NCI-H2227 (cell line): ENCODE measurements around the gene EPB41.

Experiments
- DNase-seq: peaks from one replicate; lab custom pipeline; 2025; ENCODE audit not compliant: unreplicated experiment; lab: John Stamatoyannopoulos, UW

Gene EPB41

DNA sequence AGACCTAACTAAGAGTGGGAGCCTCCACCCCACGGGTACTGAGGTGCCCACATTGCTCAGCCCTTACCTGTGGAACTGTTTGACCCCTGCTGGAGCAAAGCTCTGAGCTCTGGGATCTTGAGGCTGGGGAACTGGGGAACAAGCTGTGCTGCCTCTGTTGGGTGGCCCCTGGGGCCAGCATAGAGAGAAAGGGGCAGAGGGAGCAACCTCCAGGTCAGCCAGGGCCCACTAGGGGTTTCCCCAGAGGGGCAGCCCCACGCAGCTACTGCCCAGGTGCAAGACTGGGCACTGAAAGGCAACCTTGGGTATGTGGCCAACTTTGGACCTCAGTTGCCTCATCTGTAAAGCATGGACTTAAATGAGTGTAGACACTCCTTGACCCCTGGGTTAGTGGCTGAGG lies 23.5 kb upstream of the EPB41 start:
- DNase-seq, result no peak

DNA sequence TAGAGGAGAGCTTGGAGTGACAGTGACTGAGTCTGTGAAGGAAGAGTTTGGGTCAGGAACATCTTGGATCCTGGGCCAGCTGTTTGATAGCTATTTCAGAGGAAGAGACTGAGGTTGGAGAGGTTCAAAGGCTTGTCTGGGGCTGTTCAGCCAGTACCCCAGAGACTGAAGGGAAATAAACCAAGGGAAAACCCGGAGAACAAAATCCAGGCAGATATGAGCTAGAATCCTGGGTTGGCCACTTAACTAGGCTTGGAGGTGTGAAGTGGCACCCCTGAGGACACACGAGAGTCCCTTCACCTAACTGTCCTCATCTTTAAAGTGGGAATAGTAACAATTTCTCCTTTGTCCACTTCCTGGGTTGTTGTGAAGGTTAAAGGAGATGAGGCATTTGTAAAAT lies 23.1 kb upstream of the EPB41 start:
- no peak for DNase-seq

DNA sequence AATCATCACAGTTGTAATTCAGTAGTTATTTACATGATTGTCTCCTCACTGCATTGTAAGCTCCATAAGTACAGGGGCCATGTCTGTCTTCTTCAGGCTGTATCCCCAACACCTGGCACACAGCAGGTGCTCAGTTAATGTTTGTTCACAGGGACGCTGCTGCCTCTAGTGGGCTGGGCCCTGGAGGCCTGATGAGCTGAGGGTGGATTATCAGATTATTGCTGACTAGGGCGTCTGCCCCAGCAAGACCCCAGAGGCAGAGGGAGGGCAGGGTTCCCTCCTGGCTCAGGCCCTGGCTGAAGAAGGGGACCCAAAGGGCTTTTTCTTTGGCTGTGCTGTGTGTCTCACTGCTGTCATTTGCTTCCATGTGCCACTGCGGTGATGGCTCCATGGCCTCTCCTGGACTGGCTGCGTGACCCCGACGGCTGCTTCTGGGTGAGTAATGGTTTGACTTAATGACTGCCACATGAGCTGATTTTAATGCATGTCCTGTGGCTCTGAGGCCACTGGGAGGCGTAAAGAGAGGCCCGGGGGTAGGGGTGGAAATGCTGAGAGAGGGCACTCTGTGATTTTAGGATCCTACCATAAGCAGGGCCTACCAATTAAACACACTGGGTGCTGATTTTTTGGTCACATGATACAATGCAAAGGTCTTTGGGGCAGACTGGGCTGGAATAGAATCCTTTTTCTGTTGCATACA lies 20.8 kb upstream of the EPB41 start:
- peak; percentile 43 for DNase-seq

DNA sequence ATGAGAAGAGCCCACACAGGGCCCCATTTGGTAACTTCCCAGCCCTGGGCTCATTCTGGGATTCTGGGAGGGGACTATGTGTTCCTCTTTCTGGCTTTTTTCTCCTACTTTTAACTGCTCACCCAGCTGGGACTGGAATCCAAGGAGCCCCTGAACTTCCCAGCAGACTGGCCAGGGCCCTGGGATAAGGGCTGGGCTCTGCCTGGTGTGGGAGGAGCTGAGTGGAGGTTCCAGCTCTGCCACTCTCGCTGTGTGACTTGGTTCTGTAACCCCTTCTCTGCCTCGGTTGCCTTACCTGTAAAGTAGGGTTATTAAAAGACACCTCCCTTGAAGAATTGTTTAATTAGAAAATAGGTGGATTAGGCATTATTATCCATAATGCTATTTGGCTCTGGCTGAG lies 19.6 kb upstream of the EPB41 start:
- no peak for DNase-seq

DNA sequence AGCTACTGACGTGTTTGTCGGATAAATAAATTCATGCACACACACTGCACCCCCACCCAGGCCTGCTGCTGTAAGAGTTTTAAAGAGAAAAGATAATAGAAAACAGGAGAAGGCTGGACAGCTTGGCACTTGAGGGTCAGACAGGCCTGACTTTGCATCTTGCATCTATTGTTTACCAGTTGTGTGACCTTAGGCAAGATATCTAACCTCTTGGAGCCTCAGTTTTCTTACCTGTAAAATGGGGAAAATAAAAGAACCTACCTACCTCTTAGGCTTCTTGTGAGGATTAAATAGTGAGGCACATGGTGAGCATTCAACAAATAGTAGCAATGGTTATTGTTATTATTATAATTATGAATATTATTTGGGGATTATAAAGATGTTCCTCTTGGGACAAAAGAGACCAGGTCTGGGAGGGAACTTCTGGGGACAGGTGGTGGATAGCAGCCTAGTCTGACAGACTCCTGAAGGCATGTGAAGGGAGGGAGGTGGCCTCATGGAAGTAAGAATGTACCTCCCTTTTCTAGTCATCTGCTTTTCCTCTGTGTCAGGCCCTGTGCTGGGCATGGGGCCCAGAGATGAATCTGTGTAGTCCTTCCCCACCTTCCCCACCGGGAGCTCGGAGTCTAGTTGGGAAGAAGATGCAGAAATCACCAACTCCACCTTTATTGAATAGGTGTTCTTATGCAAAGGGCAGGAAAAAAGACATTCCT lies 18.3 kb upstream of the EPB41 start:
- DNase-seq, result no peak

DNA sequence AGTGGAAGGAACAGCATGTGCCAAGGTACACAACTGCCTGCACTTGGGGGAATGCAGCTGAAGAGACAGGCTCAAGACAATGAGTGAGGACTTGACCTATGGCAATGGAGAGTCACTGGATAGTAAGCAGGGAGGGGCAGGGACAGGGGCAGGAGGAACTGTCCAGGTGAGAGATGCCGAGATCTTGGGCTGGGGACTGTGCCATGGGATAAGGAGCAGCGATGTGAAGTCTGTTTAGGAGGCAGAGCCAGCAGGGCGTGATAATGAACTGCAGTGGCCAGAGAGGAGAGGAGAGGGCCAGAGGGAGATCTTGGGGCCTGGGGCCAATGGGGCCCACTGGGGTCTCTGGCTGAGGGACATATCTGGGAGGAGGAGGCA lies 17.8 kb upstream of the EPB41 start:
- no peak for DNase-seq

DNA sequence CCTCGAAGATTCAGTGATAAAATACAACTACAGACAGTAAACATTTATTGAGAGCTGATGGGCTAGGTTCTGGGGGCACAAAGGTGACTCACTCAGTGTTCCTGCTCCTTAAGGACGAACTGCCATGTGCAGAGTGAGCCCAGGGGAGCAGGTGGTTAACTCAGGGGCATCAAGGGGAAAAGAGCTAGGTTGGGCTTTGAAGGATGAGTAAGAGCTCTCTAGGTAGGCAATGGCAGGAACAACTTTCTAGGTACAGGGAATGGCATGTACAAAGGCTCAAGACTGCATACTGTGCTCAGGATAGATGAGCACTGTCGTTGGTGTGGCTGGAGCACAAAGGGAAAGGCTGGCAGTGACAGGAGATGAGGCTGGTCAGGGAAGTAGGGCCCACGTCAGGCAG lies 16.6 kb upstream of the EPB41 start:
- DNase-seq, result no peak

DNA sequence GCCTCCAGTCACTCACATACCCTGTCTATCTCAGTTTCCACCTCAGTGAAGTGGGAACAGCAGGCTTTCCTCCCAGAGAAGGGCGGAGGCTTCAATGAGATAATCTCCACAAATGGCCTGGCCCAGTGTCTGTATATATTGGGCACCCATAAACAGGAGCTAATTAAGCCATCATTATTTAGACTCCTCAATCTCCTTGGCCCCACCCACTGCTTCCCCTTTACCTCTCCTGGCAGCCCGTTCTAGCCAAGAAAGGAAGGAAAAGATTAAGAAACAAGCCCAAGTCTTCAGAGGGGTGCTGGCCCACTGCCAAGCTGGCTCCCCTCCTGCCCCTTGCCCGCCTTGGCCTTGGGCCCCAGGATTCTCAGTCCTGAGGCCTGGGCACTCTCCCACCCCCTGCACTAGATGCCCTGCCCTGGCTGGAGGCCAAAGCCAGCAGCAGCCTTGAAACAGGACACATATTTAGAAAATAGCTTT lies 15.9 kb upstream of the EPB41 start:
- DNase-seq, result no peak

DNA sequence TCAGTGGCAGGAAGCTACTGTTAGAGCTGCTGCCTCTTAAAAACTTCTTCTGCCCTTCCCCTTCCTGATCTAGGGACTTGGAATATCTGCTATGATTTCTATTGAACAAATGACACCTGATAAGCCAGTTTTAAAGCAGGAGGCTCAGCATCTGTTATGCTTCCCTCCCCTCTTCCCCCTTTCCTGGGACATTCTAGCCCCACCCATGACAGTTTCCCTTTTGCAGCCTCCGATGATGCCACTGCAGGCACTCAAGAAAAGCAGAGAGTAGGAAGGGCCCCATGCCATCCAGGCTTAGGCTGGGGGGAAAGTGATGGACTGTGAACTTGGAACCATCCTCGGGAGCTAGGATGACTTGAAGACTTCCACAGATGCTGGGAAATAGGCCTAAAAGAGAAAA lies 15.1 kb upstream of the EPB41 start:
- DNase-seq, result no peak

DNA sequence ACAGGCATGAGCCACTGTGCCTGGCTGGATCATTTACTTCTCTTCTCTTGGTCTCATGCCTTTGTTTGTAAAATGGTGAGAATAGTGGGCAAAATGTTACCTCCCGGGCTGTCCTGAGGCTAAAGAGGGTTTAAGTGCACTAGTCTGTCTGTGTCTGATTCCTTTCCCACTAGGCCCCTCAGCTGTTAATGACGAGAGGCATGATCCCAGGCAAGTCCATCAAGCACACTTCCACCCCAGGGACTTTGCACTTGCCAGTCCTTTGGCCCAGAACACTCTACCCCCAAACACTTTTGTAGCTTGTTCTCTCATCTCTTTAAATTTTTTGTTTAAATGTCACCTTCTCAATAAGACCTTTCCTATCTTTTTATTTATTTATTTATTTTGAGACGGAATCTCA lies 13.8 kb upstream of the EPB41 start:
- DNase-seq, result no peak

DNA sequence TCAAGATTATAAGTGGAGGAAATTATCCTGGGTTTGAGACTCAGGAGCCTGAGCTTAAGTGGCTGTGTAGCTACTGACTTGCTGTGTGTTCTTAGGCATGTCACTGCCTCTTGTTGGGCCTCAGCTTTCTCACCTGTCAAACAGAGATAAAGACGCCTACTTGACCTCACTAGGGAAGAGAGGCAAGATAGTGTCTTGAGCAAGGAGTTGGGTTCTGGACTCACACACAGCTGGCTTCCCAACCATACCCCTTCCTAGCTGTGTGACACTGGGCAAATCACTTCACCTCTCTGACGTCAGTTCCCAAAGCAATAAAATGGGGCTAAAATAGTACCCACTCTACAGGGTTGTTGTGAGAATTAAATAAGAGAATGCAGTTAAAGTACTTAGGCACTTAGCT lies 11.6 kb upstream of the EPB41 start:
- DNase-seq, result no peak

DNA sequence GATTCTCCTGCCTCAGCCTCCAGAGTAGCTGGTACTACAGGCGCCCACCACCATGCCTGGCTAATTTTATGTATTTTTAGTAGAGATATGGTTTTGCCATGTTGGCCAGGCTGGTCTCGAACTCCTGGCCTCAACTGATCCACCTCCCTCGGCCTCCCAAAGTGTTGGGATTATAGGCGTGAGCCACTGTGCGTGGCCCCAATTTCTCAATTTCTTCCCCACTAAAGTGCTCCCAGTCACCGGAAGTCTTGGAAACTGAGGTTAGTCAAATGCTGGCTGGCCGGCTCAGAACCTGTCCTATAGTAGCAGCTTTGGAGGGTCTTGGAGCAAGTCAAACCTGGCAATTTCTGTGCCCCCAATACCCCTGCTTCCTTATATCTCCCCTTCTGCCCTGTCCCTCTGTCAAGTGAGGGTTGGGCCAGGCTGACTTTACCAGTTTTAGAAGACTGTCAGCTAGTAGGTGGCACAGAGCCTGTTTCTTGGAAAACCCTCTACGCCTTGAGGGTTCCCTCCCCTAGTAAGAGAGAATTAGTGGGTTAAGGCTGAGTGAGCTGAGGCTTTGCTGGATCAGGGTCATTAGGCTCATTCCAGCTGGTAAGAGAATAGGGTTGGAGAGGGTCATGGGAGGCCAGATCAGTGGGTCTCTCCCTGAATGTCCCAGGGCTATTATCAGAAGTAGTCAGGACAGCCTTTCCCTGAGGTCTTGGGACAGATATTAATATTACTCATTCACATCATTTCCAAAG lies 8.3 kb upstream of the EPB41 start:
- no peak for DNase-seq

DNA sequence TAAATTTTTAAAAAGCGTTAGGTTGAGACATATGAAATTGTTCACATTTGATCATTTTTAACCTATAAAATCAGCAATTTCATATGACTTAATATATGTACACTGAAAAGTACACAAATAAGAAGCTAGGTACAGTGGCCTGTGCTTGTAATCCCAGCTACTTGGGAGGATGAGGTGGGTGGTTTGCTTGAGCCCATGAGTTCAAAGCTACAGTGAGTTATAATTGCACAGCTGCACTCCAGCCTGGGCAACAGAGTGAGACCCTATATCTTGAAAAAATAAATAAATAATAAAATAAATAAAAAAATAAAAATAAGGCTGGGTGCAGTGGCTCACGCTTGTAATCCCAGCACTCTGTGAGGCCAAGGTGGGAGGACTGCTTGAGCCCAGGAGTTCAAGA lies 5.2 kb upstream of the EPB41 start:
- no peak for DNase-seq

DNA sequence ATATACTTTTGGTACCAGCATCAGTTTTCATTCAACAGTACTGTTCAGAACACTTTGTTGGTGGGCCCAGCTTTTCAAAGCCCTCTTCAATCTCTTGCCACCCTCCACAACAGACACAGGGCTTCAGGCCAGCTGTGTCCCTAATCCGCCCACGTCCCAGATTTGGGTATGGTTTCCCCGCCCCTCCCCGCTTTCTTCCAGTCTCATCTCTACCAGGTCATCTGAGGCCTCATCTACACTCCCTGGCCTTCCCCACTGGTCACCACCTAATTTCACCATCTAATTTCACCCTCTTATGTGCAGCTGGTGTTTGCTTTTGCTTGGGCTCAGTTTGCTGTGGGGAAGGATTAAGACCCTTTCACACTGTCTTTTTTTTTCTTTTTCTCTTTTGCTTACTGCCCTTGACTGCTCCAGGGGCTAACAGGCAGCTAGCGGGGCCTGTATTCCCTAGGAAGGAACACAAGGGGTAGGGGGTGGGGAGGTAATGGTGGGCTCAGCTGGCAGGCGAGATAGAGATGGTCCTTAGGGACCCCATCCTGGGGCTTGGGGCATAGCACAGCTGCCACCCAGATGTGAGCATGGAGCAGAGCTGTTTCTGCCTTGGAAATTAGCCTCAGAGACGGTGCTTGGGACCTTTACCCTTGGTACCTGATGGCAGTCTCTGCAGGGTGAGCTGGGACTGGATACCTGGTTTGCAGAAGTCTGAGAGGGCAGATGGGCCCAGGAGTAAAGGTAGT lies 3.8 kb upstream of the EPB41 start:
- DNase-seq, result peak; percentile 91

DNA sequence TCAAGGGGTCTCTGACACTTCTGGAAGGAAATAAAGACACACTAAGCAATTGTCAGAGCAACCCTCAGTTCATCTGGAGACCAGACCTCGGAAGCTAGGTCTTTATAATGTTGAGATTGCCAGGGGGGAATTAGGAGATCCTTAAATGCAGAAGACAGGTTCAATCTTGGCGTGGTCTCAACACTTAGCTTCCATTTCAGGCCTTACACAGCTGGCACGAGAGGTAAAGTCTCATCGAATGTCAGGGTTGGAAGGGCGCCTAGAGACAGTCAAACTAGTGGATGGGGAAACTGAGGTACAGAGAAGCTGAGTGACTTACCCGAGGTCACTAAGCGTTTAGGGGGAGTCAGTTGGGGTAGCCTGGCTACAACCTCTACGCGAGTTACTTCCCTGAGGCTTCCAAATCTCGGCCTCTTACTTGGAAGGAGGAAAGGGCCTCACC lies 562 bp upstream of the EPB41 start:
- DNase-seq, result no peak

DNA sequence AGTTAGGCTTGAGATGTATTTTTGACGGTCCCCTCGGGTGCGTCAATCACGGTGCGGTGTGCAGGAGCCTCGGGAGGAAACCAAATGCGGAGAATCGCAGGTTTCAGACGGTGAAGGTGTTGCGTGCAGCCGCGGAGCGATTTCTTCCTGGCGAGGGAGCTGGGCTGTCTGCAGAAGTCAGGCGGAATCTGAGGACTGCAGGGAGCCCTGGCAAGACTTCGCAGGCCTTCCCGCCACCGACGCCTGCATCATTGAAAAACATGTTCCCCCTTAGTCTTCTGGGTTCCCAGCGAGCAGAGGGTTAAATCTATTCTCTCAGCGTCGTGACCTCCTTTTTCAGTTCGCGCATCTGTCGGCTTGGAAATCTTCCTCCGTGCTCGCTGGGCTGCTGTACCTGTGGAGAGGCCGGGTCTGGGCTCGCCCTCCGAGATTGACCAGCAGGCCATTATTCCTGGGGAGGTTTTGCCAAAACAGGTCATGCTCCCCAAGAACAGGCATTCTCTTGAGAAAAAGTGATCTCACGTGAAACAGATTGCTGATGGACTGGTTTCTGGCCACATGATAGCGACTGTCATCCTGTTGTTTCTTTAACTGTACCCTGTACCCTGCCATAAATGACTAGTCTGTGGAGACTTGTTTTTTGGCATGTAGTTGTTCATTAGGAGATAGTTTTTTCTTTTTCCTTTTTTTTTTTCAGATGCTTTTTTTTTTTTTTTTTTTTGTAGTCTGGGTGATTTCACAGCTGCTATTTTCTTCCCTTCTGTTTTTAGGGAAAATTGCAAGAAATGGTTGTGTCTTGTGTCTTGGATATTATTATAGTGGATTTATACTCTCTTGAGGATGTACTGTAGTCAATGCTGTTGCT lies 894 bp downstream of the EPB41 start:
- DNase-seq, result peak; percentile 75

DNA sequence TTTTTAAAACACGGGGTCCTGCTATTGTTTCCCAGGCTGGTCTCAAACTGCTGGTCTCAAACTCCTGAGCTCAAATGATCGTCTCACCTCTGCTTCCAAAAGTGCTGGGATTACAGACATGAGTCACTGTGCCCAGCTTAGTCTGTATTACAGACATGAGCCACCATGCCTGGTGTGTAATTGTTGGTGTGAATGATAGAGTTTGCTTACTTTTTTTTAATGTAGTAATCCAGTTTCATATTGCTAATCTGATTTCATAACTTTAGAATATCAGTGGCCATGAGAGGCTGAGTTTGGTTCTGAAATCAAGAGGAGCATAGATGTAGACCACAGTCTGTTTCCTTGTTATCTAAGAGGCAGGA lies 3.4 kb downstream of the EPB41 start:
- no peak for DNase-seq

DNA sequence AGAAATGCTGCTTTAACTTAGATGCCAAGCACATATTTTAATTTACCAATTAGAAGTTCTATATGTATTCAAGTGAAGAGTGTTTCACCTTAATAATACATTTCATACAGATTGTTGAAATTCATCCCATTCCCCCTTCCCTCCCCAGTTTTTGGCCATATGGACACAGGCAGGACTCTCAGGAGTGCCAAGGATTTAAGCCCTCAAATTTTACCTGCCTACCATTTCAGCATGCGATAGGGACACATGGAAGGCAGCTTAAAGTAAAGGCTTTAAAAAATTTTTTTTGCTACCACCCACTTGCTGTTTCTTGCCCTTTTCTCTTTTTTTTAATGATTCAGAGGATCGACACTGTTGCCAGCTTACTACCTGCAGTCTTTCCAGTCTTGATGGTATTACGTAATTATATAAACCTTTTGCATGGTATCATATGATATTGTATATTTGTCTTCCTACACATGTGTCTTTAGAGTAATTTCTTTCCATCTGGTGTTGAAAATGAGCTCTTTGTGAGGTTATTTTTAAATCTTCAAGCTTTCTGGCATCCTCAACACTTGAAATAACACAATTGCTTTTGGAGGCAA lies 7.0 kb downstream of the EPB41 start:
- DNase-seq, result no peak

DNA sequence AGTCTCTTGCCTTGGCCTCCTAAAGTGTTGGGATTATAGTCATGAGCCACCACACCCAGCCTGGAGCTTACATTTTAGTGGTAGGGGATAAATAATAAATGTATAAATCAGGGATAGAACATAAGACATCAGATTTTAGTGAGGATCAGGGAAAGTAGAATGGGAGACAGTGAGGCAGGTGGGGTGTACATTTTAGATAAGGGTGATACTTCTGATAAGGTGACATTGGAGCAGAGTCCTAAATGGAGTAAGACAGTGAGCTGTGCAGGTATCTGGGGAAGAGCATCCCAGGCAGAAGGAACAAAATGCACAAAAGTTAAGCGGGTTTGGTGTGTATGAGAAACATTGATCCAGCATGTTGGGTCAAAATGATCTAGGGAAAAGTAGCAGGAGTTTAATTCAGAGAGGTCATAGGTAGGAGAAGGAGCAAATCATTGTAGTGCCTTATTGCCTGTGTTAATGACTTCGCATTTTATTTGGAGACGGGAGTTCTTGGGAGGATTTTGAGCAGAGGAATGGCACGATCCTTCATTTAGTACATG lies 11.1 kb downstream of the EPB41 start:
- DNase-seq, result no peak
